ENCODE results near the gene DCXR. TPM values are rescaled to one million over a fixed set of nuclear protein-coding genes. Genes with fewer than 3 reads are reported as not detected.
A peak's percentile ranks its signal among the peaks of the same experiment; 100 is the strongest.

The DCXR gene
- total RNA-seq, 2 donors from 2014 or later = 235 to 744 TPM

DNA sequence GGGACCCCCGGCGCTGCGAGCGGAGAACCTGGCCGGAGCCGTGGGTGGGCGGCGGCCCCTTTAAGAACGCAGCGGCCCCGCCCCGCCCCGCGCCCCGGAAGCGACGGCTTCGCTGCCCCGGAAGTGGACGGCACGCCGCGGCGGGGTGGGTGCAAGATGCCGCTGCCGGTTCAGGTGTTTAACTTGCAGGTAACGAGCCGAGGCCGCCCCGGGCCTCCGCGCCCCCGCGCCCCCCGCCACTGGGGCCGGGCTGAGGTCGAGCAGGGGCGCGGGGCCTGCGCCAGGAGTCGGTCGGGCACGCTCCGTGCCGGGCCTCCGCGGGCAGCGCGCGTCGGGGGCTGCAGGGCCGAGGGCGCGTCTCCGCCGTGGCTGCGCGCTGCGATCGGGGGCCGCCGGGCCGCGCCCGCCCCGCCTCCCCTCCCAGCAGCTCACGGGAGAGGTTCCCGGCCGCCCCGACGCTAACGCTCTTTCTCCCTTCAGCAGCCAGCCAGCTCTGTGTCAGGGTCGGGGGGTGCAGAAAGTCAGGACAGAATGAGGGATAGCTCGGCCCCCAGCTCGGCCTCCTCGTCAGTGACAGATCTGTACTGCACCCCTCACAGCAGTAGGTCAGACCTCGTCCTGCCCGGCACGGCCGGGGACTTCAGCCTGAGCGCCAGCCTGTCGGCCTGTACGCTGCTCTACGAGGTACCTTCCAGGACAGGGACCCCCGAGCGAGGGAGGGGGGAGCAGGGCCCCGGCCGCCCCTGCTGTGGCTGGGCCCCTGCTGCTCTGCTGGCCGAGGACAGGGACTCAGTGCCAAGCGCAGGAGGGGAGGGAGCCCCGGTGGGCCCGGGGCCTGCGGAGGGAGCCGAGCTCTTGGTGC is 14.5 kb upstream of the DCXR start, which contains the start of the genes GPS1 and RFNG:
Gene GPS1, plus strand, starts transcription at position 123 of the 862 bp plus-strand sequence. Its CDS starts 34 bp downstream, at position 157.
Gene RFNG, minus strand, starts transcription at position 36 of the 862 bp plus-strand sequence. CDS start 45 bp downstream, outside the sequence.
- DNase-seq (ENCODE audit: low spot score) = peak; percentile 69
- intact Hi-C loops (cut with DNase I) = no loop called here
- WGBS = 2% methylated on average over 30 of the region's 94 CpGs
- no peaks in the 10 kb centered on the region for H3K9me3 ChIP-seq
- peaks cover 20 to 38% of the 10 kb centered on the region in 2 donors for H3K36me3 ChIP-seq
- TF ChIP-seq POLR2A (IDR thresholded peaks at IDR 0.05) = peak; percentile 13
- TF ChIP-seq POLR2AphosphoS5 (IDR thresholded peaks at IDR 0.05) = peak; percentile 74
- TF ChIP-seq, protein P1, sequence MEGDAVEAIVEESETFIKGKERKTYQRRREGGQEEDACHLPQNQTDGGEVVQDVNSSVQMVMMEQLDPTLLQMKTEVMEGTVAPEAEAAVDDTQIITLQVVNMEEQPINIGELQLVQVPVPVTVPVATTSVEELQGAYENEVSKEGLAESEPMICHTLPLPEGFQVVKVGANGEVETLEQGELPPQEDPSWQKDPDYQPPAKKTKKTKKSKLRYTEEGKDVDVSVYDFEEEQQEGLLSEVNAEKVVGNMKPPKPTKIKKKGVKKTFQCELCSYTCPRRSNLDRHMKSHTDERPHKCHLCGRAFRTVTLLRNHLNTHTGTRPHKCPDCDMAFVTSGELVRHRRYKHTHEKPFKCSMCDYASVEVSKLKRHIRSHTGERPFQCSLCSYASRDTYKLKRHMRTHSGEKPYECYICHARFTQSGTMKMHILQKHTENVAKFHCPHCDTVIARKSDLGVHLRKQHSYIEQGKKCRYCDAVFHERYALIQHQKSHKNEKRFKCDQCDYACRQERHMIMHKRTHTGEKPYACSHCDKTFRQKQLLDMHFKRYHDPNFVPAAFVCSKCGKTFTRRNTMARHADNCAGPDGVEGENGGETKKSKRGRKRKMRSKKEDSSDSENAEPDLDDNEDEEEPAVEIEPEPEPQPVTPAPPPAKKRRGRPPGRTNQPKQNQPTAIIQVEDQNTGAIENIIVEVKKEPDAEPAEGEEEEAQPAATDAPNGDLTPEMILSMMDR (IDR thresholded peaks at IDR 0.05) = no peak
- H3K4me1 ChIP-seq (replicated peaks) = peaks cover 19% of the 10 kb centered on the region
- no peaks in the 10 kb centered on the region for H3K27me3 ChIP-seq (replicated peaks; ENCODE audit: insufficient read depth)
- peak within 1 kb of the TSS; percentile 71 to 75 for H3K4me3 ChIP-seq
- H3K27ac ChIP-seq = peak within 1 kb of the TSS; percentile 45 to 68

DNA sequence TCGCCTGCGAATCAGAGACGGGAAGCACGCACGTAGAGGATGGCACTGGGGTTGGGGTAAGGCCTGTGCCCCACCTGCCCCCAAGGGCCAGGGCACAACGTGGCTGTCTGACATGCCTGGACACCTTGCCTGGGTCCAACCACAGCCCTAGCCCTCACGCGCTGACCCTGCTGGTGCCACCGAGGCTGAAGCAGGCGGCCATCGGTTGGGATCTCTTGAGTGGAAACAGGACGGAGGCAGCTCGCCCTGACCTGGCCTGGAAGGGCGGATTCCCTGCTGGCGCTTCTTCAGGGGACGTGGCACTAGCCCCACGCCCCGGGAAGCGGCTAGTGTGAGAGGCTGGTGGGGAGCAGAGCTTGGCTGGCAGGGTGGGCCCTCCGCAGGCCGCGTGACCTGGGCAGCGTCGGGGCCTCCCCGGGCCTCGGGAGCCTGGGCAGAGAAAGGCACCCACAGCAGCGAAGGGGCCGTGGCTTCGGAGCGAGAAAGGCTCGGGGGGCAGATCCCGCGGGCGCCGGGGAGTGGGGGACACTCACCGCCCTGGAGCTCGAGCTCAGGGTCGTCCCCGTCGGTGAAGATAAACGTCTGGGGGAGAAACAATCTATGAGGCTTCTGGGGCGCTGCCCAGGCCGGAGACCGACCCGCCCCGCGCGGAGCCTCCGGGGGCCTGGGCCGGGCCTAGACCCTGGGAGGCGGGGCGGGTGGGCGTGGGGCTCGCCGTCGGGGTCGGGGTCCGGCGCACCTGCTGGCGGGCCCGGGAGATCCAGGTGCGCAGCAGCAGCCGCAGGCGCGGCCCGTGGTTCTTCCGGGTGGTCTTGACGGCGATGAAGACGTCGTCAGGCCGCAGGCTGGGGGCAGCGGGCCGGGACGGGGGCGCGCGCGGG is 13.5 kb upstream of the DCXR start:
- no peak for DNase-seq (ENCODE audit: low spot score)
- 12% methylated on average over 54 of the region's 79 CpGs for WGBS
- peak overlapping the region; percentile 45 to 68 for H3K27ac ChIP-seq
- intact Hi-C loops (cut with DNase I) = no loop called here
- TF ChIP-seq POLR2A (IDR thresholded peaks at IDR 0.05) (no peak), POLR2AphosphoS5 (IDR thresholded peaks at IDR 0.05) (no peak)
- TF ChIP-seq, protein P1 (IDR thresholded peaks at IDR 0.05) = no peak
- H3K4me3 ChIP-seq = peak overlapping the region; percentile 71 to 75
- peaks cover 19% of the 10 kb centered on the region for H3K4me1 ChIP-seq (replicated peaks)
- H3K27me3 ChIP-seq (replicated peaks; ENCODE audit: insufficient read depth) = no peaks in the 10 kb centered on the region
- H3K9me3 ChIP-seq = no peaks in the 10 kb centered on the region
- H3K36me3 ChIP-seq = peaks cover 13 to 29% of the 10 kb centered on the region in 2 donors

DNA sequence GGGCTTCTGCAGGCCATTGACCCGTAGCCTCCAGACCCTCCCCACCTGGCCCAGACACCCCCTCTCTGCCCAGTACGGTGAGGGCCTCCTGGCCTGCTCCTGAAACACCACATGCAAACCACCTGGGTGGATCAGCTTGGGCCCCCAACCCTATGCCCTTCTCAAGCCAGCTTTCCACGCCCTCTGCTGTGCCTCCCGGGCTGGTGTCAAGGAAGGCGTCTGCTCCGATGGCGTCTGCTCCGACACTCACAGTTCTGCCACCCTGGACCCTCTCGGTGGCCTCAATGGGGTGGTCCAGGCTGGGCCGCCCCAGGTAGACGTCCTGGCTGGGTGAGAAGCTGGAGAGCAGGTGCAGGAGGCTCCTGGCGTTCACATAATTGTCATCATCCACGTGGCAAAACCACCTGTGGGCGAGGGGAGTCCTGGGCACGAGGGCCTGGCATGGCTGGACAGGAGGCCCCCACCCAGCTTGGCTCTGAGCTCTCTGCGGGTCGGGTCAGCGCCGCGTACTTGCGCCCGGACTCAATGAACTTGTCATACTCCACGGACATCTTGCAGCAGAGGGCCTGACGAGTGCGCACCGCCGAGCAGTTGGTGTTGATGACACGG is 12.8 kb upstream of the DCXR start:
- Histone ChIP-seq H3K36me3 (peaks cover 13 to 22% of the 10 kb centered on the region in 2 donors), H3K4me1 (replicated peaks) (peaks cover 19% of the 10 kb centered on the region), H3K4me3 (peak overlapping the region; percentile 71 to 75), H3K27me3 (replicated peaks; ENCODE audit: insufficient read depth) (no peaks in the 10 kb centered on the region), H3K27ac (peak overlapping the region in 1 of 2 donors; percentile 45), H3K9me3 (no peaks in the 10 kb centered on the region)
- TF ChIP-seq POLR2AphosphoS5 (IDR thresholded peaks at IDR 0.05) = no peak
- TF ChIP-seq, protein P1 (IDR thresholded peaks at IDR 0.05) = no peak
- no peak for TF ChIP-seq POLR2A (IDR thresholded peaks at IDR 0.05)
- DNase-seq (ENCODE audit: low spot score) = no peak
- intact Hi-C loops (cut with DNase I) = no loop called here
- WGBS = 85% methylated on average over 28 of the region's 28 CpGs

DNA sequence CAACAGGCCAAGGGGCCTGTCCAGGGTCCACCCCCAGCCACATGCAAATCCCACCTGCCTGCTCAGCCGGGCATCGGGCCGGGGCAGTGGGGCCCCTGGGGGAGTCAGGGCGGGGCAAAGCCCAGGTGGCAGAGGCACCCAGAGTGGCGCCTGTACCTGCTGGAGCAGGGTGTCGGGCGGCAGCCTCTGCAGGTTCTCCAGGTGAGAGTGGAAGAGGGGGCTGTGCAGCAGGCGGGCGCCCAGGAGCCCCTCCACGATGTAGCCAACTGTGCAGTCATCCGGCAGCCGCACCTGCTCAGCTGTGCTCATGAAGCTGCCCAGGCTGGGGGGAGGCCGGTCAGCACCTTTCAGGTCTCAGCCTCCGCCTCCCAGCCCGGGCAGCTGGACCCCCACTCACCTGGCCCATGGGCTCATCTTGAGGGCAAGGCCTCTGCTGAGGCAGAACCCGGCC is 12.0 kb upstream of the DCXR start:
- Histone ChIP-seq H3K9me3 (no peaks in the 10 kb centered on the region), H3K27me3 (replicated peaks; ENCODE audit: insufficient read depth) (no peaks in the 10 kb centered on the region), H3K4me3 (no peak overlapping the region), H3K27ac (no peak overlapping the region), H3K36me3 (peaks cover 10 to 16% of the 10 kb centered on the region in 2 donors), H3K4me1 (replicated peaks) (peaks cover 19% of the 10 kb centered on the region)
- TF ChIP-seq POLR2AphosphoS5 (IDR thresholded peaks at IDR 0.05) (no peak), POLR2A (IDR thresholded peaks at IDR 0.05) (no peak)
- TF ChIP-seq, protein P1 (IDR thresholded peaks at IDR 0.05) = no peak
- no peak for DNase-seq (ENCODE audit: low spot score)
- WGBS = 85% methylated on average over 15 of the region's 16 CpGs
- intact Hi-C loops (cut with DNase I) = no loop called here
